ENCODE measurements around the gene LRRC2. TPM values are rescaled to one million over a fixed set of nuclear protein-coding genes. Genes with fewer than 3 reads are reported as not detected.

The LRRC2 gene
- total and polyA plus RNA-seq, 9 donors = 3.9 to 9.3 (median 6.2) TPM

GRCh38 chr3:46612324-46612723, 46.2 kb upstream of the LRRC2 start, which contains the start of gene FAM240A:
Gene FAM240A, plus strand, starts transcription at chr3:46612525. Its CDS starts 159 bp downstream, at chr3:46612684.
- Histone ChIP-seq H3K9me3 (no peaks in the 10 kb centered on the region), H3K27me3 (no peaks in the 10 kb centered on the region), H3K4me3 (no peak within 1 kb of the TSS), H3K4me1 (ENCODE audit: insufficient read depth) (no peaks in the 10 kb centered on the region), H3K27ac (no peak within 1 kb of the TSS), H3K36me3 (no peaks in the 10 kb centered on the region)
- DNase-seq = no peak
- intact Hi-C loops (cut with DNase I) = no loop called here
- TF ChIP-seq POLR2A (IDR thresholded peaks at IDR 0.05) = no peak
- TF ChIP-seq CTCF (IDR thresholded peaks at IDR 0.05) = no peak
- TF ChIP-seq EP300 (IDR thresholded peaks at IDR 0.05) = no peak
- 69 to 77% (median 77%) methylated on average over 9 of the region's 9 CpGs for WGBS, 3 donors

- 81 to 87% (median 85%) methylated on average over 12 of the region's 12 CpGs for WGBS, 3 donors
- Histone ChIP-seq H3K4me3 (no peak overlapping the region), H3K9me3 (no peaks in the 10 kb centered on the region), H3K4me1 (ENCODE audit: insufficient read depth) (no peaks in the 10 kb centered on the region), H3K27me3 (no peaks in the 10 kb centered on the region), H3K36me3 (no peaks in the 10 kb centered on the region), H3K27ac (no peak overlapping the region)
- DNase-seq = no peak
- TF ChIP-seq EP300 (IDR thresholded peaks at IDR 0.05) = no peak
- TF ChIP-seq CTCF (IDR thresholded peaks at IDR 0.05) = no peak
- TF ChIP-seq POLR2A (IDR thresholded peaks at IDR 0.05) = no peak
- intact Hi-C loops (cut with DNase I) = no loop called here
Measured at GRCh38 chr3:46609944-46610722, 44.0 kb upstream of the LRRC2 start.

- no peaks in the 10 kb centered on the region for H3K36me3 ChIP-seq
- DNase-seq = no peak
- H3K4me3 ChIP-seq = no peak overlapping the region
- no peak overlapping the region for H3K27ac ChIP-seq
- intact Hi-C loops (cut with DNase I) = no loop called here
- no peaks in the 10 kb centered on the region for H3K4me1 ChIP-seq (ENCODE audit: insufficient read depth)
- no peaks in the 10 kb centered on the region for H3K27me3 ChIP-seq
- TF ChIP-seq CTCF (IDR thresholded peaks at IDR 0.05) = no peak
- TF ChIP-seq POLR2A (IDR thresholded peaks at IDR 0.05) = no peak
- TF ChIP-seq EP300 (IDR thresholded peaks at IDR 0.05) = no peak
- WGBS, 3 donors = 70 to 79% (median 73%) methylated on average over 5 of the region's 5 CpGs
- H3K9me3 ChIP-seq = no peaks in the 10 kb centered on the region
Measured at GRCh38 chr3:46609212-46609721, 43.2 kb upstream of the LRRC2 start.

GRCh38 chr3:46607603-46608028, 41.5 kb upstream of the LRRC2 start:
- no peak overlapping the region for H3K27ac ChIP-seq
- no peaks in the 10 kb centered on the region for H3K36me3 ChIP-seq
- intact Hi-C loops (cut with DNase I) = no loop called here
- H3K4me1 ChIP-seq (ENCODE audit: insufficient read depth) = no peaks in the 10 kb centered on the region
- H3K4me3 ChIP-seq = no peak overlapping the region
- H3K9me3 ChIP-seq = no peaks in the 10 kb centered on the region
- whole genome bisulfite sequencing, 3 donors = 70 to 72% (median 71%) methylated on average over 6 of the region's 6 CpGs
- no peak for TF ChIP-seq EP300 (IDR thresholded peaks at IDR 0.05)
- TF ChIP-seq POLR2A (IDR thresholded peaks at IDR 0.05) = no peak
- H3K27me3 ChIP-seq = no peaks in the 10 kb centered on the region
- DNase-seq = no peak

- H3K4me1 ChIP-seq (ENCODE audit: insufficient read depth) = no peaks in the 10 kb centered on the region
- no peaks in the 10 kb centered on the region for H3K9me3 ChIP-seq
- intact Hi-C loops (cut with DNase I) = no loop called here
- TF ChIP-seq CTCF (IDR thresholded peaks at IDR 0.05) (no peak), EP300 (IDR thresholded peaks at IDR 0.05) (no peak), POLR2A (IDR thresholded peaks at IDR 0.05) (no peak)
- no peak for DNase-seq
- 62 to 77% (median 68%) methylated on average over 2 of the region's 2 CpGs for WGBS, 3 donors
- no peaks in the 10 kb centered on the region for H3K36me3 ChIP-seq
- no peaks in the 10 kb centered on the region for H3K27me3 ChIP-seq
- H3K4me3 ChIP-seq = no peak overlapping the region
- no peak overlapping the region for H3K27ac ChIP-seq
Measured at GRCh38 chr3:46604127-46604526, 38.0 kb upstream of the LRRC2 start.
